AG04450 (cell line): ENCODE results near the gene SSBP4. TPM values are rescaled to one million over a fixed set of nuclear protein-coding genes. Genes with fewer than 3 reads are reported as not detected.
"Not testable (repeated sequence)": the region's sequence is repeated elsewhere in the genome, so short reads cannot be mapped to it uniquely, and the experiment has no call there.

Experiments
- CTCF ChIA-PET: fragments of 300-600, 350-600 bp; formaldehyde crosslinking; extraction: SDS; loops from one replicate; lab custom pipeline; 2022; ENCODE audit warnings: antibody characterized with exemption, inconsistent platforms; lab: Charles Lee
- POLR2A ChIA-PET: fragments of 350-600 bp; formaldehyde crosslinking; extraction: SDS; loops from one replicate; lab custom pipeline; 2021; ENCODE audit warnings: antibody characterized with exemption, inconsistent platforms; lab: Yijun Ruan, JAX
- DNase-seq: peaks from one replicate; pipeline ENCODE4 v3.0.0-alpha.2; 2011; ENCODE audit warnings: low read depth, low spot score
- H3K27ac ChIP-seq: one replicate; pipeline ENCODE4 v1.5.1; 2012; ENCODE audit warnings: low read depth, low read length, control low read depth
- H3K27me3 ChIP-seq: one replicate; pipeline ENCODE4 v1.6.0; 2012; ENCODE audit warnings: low read length; ENCODE audit not compliant: control insufficient read depth, insufficient read depth
- H3K4me3 ChIP-seq: 2 replicates; pipeline ENCODE4 v1.5.1; 2011; ENCODE audit warnings: mild to moderate bottlenecking, low read depth, low read length, control low read depth
- H3K9me3 ChIP-seq: 2 replicates; pipeline ENCODE4 v1.5.1; 2012; ENCODE audit warnings: low read length; ENCODE audit not compliant: control insufficient read depth, insufficient read depth
- CTCF ChIP-seq: IDR thresholded peaks from 2 replicates; pipeline ENCODE4 v1.5.1; 2011; ENCODE audit warnings: low read depth, low read length, control low read depth, inconsistent platforms
- polyA plus RNA-seq: library from polyadenylated mRNA; depleted of rRNA; stranded (reverse); fragments of >200 nt; gene quantifications from 2 replicates; pipeline ENCODE4 v1.2.3, GENCODE V29; 2011

Gene SSBP4
- polyA plus RNA-seq, 1 experiment, result 9.4 TPM

DNA sequence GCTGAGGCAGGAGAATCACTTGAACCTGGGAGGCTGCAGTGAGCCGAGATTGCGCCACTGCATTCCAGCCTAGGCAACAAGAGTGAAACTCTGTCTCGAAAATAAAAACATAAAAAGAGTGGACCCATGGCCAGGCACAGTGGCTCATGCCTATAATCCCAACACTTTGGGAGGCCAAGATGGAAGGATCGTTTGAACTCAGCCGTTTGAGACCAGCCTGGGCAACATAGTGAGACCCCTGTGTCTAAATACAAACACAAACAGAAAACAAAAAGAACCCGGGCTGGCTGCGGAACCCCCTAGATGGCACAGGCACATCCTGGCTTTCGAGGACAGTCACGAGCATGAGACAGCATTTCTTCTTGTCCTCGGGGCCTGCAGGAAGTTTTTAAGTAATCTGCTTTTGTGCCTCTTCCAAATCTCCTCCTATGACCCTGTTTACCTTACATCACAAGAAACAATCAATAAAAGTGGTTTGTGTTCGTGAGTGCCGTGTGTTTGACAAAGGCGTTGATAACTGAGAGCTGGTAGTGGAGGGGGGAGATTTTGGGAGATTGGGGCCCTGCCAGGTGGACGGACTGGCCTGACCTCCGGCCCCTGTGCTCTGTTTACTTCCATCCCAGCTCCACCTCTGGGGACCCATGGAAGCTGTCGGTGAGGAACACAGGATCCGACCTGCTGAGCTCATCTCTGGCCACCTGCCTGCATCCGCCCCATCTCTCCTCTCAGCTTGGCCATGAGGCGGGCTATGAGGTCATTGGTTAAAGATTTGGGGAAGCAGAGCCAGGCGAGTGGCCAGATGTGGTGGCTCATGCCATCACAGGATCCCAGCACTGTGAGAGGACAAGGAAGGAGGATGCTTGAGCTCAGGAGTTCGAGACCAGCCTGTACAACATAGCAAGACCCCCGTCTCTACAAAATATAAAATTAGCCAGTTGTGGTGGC lies 39.1 kb upstream of the SSBP4 start:
- Histone ChIP-seq H3K9me3 (no peaks in the 10 kb centered on the region; the same call in 1 of the 2 replicates), H3K4me3 (no peak overlapping the region), H3K27me3 (no peaks in the 10 kb centered on the region), H3K27ac (peak overlapping the region; percentile 49)
- no peak for TF ChIP-seq CTCF
- peak; percentile 84 for DNase-seq
- POLR2A ChIA-PET, result interaction anchor here (1.1 to 1.3 kb wide), 3 partner anchors 11 to 99 kb away, joined by 3 to 5 read pairs (median 3); partner anchors contain the start of gene JUND
- CTCF ChIA-PET, result interaction anchor here (0.8 to 2.2 kb wide), 5 partner anchors 8 to 52 kb away, joined by 3 to 13 read pairs (median 4); no protein-coding TSS in a partner anchor

GRCh38 chr19:18380843-18381242 lies 38.4 kb upstream of the SSBP4 start:
- H3K9me3 ChIP-seq, result peaks cover under 1% of the 10 kb centered on the region; the same call in 1 of the 2 replicates
- no peak overlapping the region for H3K4me3 ChIP-seq
- peak overlapping the region; percentile 49 for H3K27ac ChIP-seq
- POLR2A ChIA-PET, result interaction anchor here (1.1 to 1.3 kb wide), 3 partner anchors 12 to 99 kb away, joined by 3 to 5 read pairs (median 3); partner anchors contain the start of gene JUND
- no peaks in the 10 kb centered on the region for H3K27me3 ChIP-seq
- TF ChIP-seq CTCF, result no peak
- CTCF ChIA-PET, result interaction anchor here (0.8 to 2.2 kb wide), 4 partner anchors 9 to 52 kb away, joined by 3 to 13 read pairs (median 4); no protein-coding TSS in a partner anchor
- DNase-seq, result no peak

DNA sequence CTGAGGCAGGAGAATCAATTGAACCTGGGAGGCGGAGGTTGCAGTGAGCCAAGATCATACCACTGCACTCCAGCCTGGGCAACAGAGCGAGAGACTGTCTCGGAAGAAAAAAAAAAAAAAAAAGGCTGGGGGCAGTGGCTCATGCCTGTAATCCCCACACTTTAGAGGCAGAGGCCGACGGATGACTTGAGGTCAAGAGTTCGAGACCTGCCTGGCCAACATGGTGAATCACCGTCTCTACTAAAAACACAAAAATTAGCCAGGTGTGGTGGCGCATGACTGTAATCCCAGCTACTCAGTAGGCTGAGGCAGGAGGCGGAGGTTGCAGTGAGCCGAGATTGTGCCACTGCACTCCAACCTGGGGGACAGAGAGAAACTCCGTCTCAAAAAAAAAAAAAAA lies 35.6 kb upstream of the SSBP4 start:
- H3K27me3 ChIP-seq, H3K4me3 ChIP-seq, CTCF ChIA-PET, POLR2A ChIA-PET, H3K27ac ChIP-seq, DNase-seq: not testable (repeated sequence)
- peaks cover 15% of the 10 kb centered on the region for H3K9me3 ChIP-seq

- Histone ChIP-seq H3K9me3 (peaks cover 15% of the 10 kb centered on the region), H3K27ac (no peak overlapping the region), H3K27me3 (no peaks in the 10 kb centered on the region), H3K4me3 (no peak overlapping the region)
- ChIA-PET POLR2A (no interaction called here), CTCF (no interaction called here)
- DNase-seq, result no peak
- TF ChIP-seq CTCF, result no peak
These were observed 34.4 kb upstream of the SSBP4 start for GRCh38 chr19:18384775-18385174.

- ChIA-PET CTCF (interaction anchor here (0.6 to 1.2 kb wide), 3 partner anchors 9 to 26 kb away, joined by 3 to 5 read pairs (median 3); no protein-coding TSS in a partner anchor), POLR2A (interaction anchor here (0.6 to 1.5 kb wide), 9 partner anchors 11 to 193 kb away, joined by 3 to 13 read pairs (median 6); partner anchors contain the start of genes JUND, MPV17L2 and SSBP4)
- peaks cover 15% of the 10 kb centered on the region for H3K9me3 ChIP-seq
- H3K27ac ChIP-seq, result peak overlapping the region; percentile 31
- DNase-seq, result no peak
- H3K4me3 ChIP-seq, result no peak overlapping the region
- H3K27me3 ChIP-seq, result no peaks in the 10 kb centered on the region
- TF ChIP-seq CTCF, result no peak
These were observed 33.9 kb upstream of the SSBP4 start for GRCh38 chr19:18385359-18385674.
